Pancreas (tissue), 10 donors: ENCODE data around the gene NKAIN1. TPM values are rescaled to one million over a fixed set of nuclear protein-coding genes. Genes with fewer than 3 reads are reported as not detected.

Experiments
- ATAC-seq, 4 donors: fragments of 200-7000 bp; cut with Tn5 transposase; one replicate each; pipeline versions ENCODE4 v1.8.0 to v1.9.1; 2020; ENCODE audit warnings: mild to moderate bottlenecking in 4 of 4, moderate library complexity in 4 of 4
- DNase-seq, 6 donors: peaks; one replicate each; pipeline ENCODE4 v3.0.0-alpha.2; 2020
- FAIRE-seq: peaks from 2 replicates; lab custom pipeline; 2012; peaks lifted over from hg19 to GRCh38; lab: Jason Lieb, UNC
- H3K27ac ChIP-seq, 4 donors: fragments of 200-600 bp; sonication (generic); 1 replicate in 3 of 4; 2 replicates in 1 of 4; pipeline versions ENCODE4 v1.5.0 to v1.8.0; 2020
- H3K27me3 ChIP-seq, 4 donors: fragments of 200-600 bp; one replicate each; pipeline ENCODE4 v1.8.0; 2021
- H3K36me3 ChIP-seq, 3 donors: fragments of 200-600 bp; sonication (generic) in 1 of 3; one replicate each; pipeline versions ENCODE4 v1.5.0 to v1.8.0; 2020 to 2021
- H3K4me1 ChIP-seq, 3 donors: fragments of 200-600 bp; one replicate each; pipeline ENCODE4 v1.8.0; 2021
- H3K4me3 ChIP-seq, 4 donors: fragments of 200-600 bp; sonication (generic) in 2 of 4; one replicate each; pipeline versions ENCODE4 v1.5.0 to v1.8.0; 2020 to 2021
- H3K9me3 ChIP-seq, 4 donors: fragments of 200-600 bp; one replicate each; pipeline ENCODE4 v1.8.0; 2021
- WGBS, 2 donors: extraction: QIAGEN DNeasy Blood & Tissue Kit; methylation state at CpG; one replicate each; pipeline ENCODE4 v1.1.7; 2013; 5-methylcytosine and 5-hydroxymethylcytosine counted together
- intact Hi-C, 3 donors: fragments of 100-400 bp; cut with DNase I; formaldehyde crosslinking; loops; one replicate each; pipeline versions ENCODE4 v1.11.1 to v1.14.2; 2022
- polyA plus RNA-seq, 2 donors: library from polyadenylated mRNA; stranded (reverse); fragments of 200-250 nt; gene quantifications; one replicate each; pipeline ENCODE4 v1.2.3, GENCODE V29; 2013
- total RNA-seq, 6 donors: library from RNA; stranded (reverse); fragmentation: NEBNext Ultra II Directional in 4 of 6; extraction: Animal tissue kit (Norgen Biotek cat#: 25700) in 4 of 6; gene quantifications; one replicate each; pipeline versions ENCODE4 v1.2.1 to v1.2.4, GENCODE V29; 2021 to 2023
- TF ChIP-seq, protein P1 (sequence below), 4 donors: fragments of 200-600 bp; sonication (generic) in 3 of 4; IDR thresholded peaks; one replicate each; pipeline versions ENCODE4 v1.5.0 to v1.8.0; 2021; ENCODE audit warnings: antibody characterized with exemption in 4 of 4
- donor health status: healthy with polysubstance abuse.
- donor health status: DM: no; HTN: no; CAD: no; lungs with moderate emphysema.
- donor health status: DM: no; HTN: no; CAD: no.
- donor health status: control.
- donor health status: control.
- donor health status: Bipolar disorder and iron deficiency.
- donor health status: DM: yes; HTN: yes; CAD: no.
- donor health status: DM: no; HTN: no; CAD: no.
- donor health status: DM: no; HTN: no; CAD: no.
- donor health status: DM: yes; HTN: yes; CAD: no.

NKAIN1 gene
- total and polyA plus RNA-seq, 8 donors: 0.12 to 0.73 (median 0.21) TPM; not detected in 2

DNA sequence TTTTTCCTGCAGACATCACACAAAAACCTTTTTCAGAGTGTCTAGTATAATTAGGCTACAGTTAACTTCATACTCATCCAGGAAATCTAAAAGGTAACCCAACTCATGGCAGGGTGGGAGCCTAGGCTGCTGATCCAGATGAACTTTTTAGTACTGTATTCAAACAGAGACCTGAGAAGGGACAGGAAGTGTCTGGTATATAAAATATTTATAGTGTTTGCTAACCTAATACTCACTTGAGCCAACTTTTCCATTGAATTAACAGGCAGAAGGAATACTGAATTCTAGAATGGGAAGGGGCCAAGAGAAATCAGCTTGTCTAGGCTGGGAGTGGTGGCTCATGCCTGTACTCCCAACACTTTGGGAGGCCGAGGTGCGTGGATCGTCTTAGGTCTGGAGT lies 22.2 kb upstream of the NKAIN1 start:
- Histone ChIP-seq H3K4me3 (no peak overlapping the region), H3K36me3 (peaks cover 0 to 31% (median 4%) of the 10 kb centered on the region in 3 donors), H3K27me3 (no peaks in the 10 kb centered on the region), H3K27ac (no peak overlapping the region), H3K4me1 (peaks cover 0 to 5% (median 0%) of the 10 kb centered on the region in 3 donors), H3K9me3 (no peaks in the 10 kb centered on the region)
- TF ChIP-seq, protein P1, sequence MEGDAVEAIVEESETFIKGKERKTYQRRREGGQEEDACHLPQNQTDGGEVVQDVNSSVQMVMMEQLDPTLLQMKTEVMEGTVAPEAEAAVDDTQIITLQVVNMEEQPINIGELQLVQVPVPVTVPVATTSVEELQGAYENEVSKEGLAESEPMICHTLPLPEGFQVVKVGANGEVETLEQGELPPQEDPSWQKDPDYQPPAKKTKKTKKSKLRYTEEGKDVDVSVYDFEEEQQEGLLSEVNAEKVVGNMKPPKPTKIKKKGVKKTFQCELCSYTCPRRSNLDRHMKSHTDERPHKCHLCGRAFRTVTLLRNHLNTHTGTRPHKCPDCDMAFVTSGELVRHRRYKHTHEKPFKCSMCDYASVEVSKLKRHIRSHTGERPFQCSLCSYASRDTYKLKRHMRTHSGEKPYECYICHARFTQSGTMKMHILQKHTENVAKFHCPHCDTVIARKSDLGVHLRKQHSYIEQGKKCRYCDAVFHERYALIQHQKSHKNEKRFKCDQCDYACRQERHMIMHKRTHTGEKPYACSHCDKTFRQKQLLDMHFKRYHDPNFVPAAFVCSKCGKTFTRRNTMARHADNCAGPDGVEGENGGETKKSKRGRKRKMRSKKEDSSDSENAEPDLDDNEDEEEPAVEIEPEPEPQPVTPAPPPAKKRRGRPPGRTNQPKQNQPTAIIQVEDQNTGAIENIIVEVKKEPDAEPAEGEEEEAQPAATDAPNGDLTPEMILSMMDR (IDR thresholded peaks at IDR 0.05): no peak
- no peak for ATAC-seq
- intact Hi-C loops: no loop called here
- FAIRE-seq: no peak
- 93 to 98% methylated on average over 3 of the region's 3 CpGs for WGBS, 2 donors
- DNase-seq: no peak

DNA sequence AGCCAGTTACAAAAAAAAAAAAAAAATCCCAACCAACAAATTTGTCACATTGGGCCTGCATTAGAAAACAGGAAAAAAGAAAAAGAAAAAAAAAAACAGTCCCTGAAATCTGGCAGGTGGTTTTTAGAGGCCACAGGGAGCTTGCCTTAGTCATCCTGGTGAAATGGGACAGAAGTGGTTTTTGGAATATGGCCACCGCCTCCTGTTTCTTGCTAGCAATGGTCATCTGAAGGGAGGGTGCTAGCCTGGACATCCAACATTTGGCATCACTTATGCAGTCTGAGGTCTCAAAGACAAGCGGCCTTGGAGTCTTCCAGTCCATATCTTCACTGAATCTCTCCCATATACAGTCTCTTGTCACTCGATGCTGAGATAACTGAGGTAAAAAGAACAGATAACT lies 20.1 kb upstream of the NKAIN1 start:
- WGBS, 2 donors: 83 to 89% methylated on average over 3 of the region's 3 CpGs
- Histone ChIP-seq H3K9me3 (no peaks in the 10 kb centered on the region), H3K4me3 (no peak overlapping the region), H3K36me3 (peaks cover 0 to 31% (median 4%) of the 10 kb centered on the region in 3 donors), H3K27me3 (no peaks in the 10 kb centered on the region), H3K27ac (no peak overlapping the region), H3K4me1 (peaks cover 0 to 5% (median 0%) of the 10 kb centered on the region in 3 donors)
- DNase-seq: no peak
- ATAC-seq: no peak
- TF ChIP-seq, protein P1 (IDR thresholded peaks at IDR 0.05): no peak
- FAIRE-seq: no peak
- intact Hi-C loops: no loop called here

DNA sequence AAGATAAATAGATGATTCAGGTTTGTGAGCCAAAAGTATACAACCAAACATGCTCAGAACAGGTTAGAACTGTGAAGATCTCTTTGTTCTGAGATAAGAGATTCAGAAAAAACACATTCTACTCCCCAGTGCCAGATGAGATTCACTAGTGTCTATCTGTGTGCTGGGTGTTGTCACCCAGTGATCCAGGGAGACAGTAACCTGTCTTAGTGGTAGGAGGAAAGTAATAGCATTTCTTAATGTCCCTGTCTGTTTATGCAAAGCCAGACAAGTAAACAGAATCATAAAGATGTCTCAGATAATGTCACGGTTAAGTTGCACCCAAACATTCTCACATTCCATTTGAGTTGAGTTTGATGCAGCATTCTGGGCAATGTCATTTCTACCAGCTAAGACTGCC lies 18.9 kb upstream of the NKAIN1 start:
- intact Hi-C loops: no loop called here
- Histone ChIP-seq H3K9me3 (no peaks in the 10 kb centered on the region), H3K27me3 (no peaks in the 10 kb centered on the region), H3K4me1 (no peaks in the 10 kb centered on the region), H3K4me3 (no peak overlapping the region), H3K36me3 (peaks cover 0 to 31% (median 4%) of the 10 kb centered on the region in 3 donors), H3K27ac (no peak overlapping the region)
- no peak for ATAC-seq
- no peak for FAIRE-seq
- 94 to 95% methylated on average over 1 of the region's 1 CpG for WGBS, 2 donors
- no peak for DNase-seq
- TF ChIP-seq, protein P1 (IDR thresholded peaks at IDR 0.05): no peak

DNA sequence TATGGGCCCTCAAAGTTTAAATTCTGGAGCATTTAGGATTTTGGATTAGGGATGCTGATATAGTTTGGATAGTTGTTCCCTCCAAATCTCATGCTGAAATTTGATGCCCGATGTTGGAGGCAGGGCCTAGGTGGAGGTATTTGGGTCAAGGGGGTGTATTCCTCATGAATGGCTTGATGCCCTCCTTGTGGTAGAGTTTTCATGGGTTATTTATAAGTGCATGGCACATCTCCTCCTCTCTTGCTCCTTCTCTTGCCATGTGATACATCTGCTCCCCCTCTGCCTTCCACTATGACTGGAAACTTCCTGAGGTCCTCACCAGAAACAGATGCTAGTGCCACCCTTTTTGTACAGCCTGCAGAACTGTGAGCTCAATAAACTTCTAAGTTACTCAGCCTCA lies 17.5 kb upstream of the NKAIN1 start:
- DNase-seq (no peak), FAIRE-seq (no peak), ATAC-seq (no peak)
- intact Hi-C loops: no loop called here
- no peaks in the 10 kb centered on the region for H3K9me3 ChIP-seq
- H3K36me3 ChIP-seq: peaks cover 0 to 30% (median 4%) of the 10 kb centered on the region in 3 donors
- WGBS, 2 donors: 79 to 85% methylated on average over 1 of the region's 1 CpG
- TF ChIP-seq, protein P1 (IDR thresholded peaks at IDR 0.05): no peak
- no peak overlapping the region for H3K4me3 ChIP-seq
- no peaks in the 10 kb centered on the region for H3K27me3 ChIP-seq
- H3K27ac ChIP-seq: no peak overlapping the region
- H3K4me1 ChIP-seq: no peaks in the 10 kb centered on the region

DNA sequence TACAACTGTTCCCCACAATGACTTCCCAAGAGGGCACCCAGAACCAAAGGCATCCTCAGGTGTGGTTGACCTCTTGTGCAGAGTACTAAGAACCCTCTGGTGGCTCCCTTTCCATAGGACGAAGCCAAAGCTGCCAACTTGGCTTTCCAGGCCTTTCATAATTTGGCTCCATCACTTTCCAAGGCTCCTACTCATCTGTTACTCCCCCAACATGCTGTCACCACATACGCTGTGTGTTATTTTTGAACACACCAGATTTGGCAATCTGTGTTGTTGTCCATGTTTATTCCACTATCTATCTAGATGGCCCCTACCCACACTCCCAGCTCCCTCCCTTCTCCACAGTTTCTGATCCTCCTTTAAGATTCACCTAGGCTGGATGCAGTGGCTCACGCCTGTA lies 10.2 kb upstream of the NKAIN1 start:
- no peaks in the 10 kb centered on the region for H3K9me3 ChIP-seq
- H3K27me3 ChIP-seq: no peaks in the 10 kb centered on the region
- H3K4me1 ChIP-seq: no peaks in the 10 kb centered on the region
- intact Hi-C loops: no loop called here
- H3K36me3 ChIP-seq: no peaks in the 10 kb centered on the region
- WGBS, 2 donors: 87 to 93% methylated on average over 3 of the region's 3 CpGs
- no peak overlapping the region for H3K4me3 ChIP-seq
- TF ChIP-seq, protein P1 (IDR thresholded peaks at IDR 0.05): no peak
- H3K27ac ChIP-seq: no peak overlapping the region
- DNase-seq: no peak
- no peak for ATAC-seq
- FAIRE-seq: no peak
